Left hindlimb (tissue), 1 donor: ENCODE measurements around the gene TSEN54.
"Not testable (repeated sequence)": the region's sequence is repeated elsewhere in the genome, so short reads cannot be mapped to it uniquely, and the experiment has no call there.

Source experiments
- DNase-seq: peaks from one replicate; pipeline ENCODE4 v3.0.0-alpha.2; 2018

Gene TSEN54

DNA sequence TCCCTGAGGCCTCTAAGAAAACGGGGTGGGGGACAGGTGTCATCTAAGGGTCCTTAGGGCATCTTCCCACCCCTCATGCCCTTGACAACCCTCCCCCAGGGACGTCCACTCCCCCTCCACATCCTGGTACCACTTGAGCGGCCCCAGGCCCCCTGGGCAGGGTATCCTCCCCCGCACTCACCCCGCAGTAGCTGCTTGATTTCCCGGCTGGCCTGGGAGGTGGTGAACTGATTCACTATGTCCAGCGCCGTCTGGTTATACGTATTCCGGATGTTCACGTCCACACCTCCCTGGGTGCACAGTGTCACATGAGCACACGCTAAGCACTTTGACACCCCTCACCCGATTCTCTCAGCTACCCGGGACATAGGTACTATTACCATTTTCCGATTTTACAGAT lies 10.7 kb upstream of the TSEN54 start:
- no peak for DNase-seq

DNA sequence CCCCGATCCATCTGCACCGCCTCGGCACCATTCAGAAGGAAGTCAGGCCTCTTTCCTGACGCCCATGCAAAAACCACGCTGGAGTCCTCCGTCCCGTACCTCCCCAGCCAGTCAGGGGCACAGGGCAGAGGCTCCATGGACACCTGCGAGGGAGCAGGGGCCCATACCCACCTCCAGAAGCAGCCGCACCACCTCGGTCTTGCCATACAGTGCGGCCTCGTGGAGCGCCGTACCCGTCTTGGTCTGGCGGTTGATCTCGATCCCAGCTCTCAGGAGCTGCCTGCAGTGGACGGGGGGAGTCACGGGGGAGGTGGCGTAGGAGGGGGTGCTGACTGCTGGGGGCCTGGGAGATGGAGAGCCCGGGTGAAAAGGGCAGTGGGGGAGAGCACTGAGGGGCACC lies 10.2 kb upstream of the TSEN54 start:
- DNase-seq = no peak

GRCh38 chr17:75506888-75507287 lies 9.4 kb upstream of the TSEN54 start:
- DNase-seq = no peak

GRCh38 chr17:75507733-75508719 lies 8.3 kb upstream of the TSEN54 start:
- no peak for DNase-seq

DNA sequence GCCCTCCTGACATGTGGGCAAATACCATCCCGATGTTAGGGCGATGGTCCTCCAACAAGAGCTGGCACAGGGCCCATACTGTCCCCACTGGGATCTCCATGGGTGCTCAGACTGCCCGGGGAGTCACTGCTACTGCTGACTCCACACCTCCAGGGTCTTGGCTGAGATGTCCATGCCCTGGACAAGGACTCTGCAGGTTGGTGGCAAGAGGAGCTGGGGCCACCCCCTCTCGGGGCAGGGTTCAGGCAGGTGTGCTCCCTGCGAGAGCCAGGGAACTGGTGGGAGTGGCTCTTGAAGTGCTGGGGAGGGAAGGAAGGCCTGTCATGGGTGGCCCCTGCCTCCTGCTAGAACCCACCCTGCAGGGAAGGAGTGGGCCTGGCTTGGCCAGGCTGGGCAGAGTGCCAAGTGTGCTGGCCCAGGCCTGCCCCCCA lies 7.4 kb upstream of the TSEN54 start:
- no peak for DNase-seq

DNA sequence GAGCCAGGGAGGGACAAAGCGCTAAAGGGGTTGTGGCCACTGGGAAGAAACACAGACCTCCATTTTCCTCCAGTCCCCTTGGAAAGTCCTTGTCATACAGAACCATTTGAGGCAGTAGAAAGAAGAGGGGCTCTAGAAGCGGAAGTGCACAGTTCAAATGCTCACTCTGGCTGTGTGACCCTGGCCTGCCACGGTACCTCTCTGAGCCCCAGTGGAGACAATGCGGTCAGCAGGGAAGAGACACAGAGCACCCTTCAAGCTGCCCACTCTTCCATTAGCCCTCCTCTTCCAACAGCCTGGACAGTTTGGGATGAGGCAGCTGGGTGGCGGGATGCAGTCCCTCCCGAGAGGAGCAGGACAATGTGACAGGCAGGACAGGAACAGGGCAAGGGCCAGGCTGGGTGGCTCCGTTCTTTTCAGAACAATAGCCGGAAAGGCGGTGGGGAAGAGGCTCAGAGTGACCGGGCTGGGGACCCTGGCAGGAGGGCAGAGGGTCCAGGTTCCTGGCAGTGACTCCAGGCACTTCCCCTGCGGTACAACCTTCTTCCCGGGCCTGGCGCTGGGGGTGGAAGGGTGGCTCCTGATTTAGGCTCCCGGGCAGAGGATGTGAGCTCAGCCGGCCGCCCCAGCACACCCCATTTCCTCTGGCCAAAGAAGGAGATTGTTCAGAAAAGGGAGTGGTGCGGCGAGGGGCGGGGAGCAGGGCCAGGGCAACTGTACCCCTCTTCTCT lies 6.6 kb upstream of the TSEN54 start:
- peak; percentile 56 for DNase-seq

GRCh38 chr17:75511270-75511609 lies 5.1 kb upstream of the TSEN54 start:
- no peak for DNase-seq

DNA sequence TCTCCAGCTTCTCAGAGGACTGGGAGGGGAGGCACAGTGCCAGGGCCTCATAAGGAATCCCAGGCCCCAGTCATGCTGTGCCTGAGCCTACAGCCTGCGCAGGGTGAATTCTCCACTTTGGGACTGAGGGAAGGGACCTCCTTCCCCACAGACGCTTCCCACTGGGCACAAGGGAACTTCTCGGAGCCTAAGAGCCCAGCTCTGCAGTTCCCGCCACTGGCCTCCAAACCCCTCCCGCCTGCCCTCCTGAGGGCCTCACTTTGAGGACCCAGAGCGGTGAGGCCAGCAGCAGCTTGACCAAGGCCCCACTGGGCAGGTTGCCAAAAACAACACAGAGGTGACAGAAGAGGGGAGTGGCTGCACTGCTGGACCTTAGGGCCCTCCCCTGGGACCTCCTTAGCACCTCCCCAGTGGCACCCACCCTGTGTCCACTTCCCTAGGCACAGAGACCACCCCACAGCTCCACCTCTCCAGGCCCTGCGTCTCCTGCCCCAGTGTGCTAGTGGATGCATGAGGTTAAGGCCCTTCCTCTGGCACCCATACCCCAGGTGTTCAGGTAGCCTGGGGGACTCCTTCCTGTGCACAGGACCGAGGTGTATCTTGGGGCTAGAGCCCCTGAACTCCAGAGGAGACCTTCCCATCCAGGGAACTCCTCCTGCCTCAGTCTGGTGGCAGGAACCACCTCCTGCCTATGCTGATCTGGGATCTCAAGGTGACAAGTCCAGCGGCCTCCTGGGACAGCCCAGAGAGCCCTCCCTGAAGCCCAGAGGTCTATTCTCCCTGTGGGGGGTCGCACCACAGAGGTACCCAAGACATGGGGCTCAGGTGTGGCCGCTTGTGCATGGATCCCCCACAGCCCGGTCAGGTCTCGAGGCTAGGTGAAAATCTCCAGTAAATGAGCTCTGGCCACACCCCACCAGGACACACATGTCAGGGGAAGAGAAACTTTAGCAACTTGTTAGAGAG lies 4.4 kb upstream of the TSEN54 start:
- DNase-seq = no peak

DNA sequence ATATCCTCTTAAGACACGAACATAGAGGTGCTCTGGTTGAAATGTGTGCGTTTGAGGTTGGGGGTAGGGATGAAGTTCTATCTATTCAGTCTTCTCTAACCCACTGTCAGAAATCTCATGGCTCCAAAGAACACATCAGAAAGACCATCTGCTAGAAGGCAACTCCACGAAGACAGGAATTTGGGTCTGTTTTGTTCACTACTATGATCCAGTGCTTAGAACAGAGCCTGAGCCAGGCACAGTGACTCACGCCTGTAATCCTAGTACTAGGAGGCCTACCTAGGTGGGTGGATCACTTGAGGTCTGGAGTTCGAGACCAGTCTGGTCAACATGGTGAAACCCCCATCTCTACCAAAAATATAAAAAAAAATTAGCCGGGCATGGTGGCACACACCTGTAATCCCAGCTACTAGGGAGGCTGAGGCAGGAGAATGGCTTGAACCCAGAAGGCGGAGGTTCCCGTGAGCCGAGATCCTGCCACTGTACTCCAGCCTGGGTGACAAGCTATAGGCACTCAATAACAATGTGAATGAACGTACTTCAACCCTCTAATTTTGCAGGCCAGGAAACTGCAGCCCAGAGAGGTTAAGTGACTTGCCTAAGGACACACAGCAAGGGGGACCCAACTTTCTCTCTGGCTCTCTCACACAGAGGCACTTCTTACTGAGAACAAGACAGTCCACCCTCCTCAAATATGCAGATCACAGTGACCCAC lies 3.2 kb upstream of the TSEN54 start:
- DNase-seq = no peak

- no peak for DNase-seq
Observed at GRCh38 chr17:75513641-75514000, 2.7 kb upstream of the TSEN54 start.

GRCh38 chr17:75514299-75514918 lies 1.9 kb upstream of the TSEN54 start:
- no peak for DNase-seq

DNA sequence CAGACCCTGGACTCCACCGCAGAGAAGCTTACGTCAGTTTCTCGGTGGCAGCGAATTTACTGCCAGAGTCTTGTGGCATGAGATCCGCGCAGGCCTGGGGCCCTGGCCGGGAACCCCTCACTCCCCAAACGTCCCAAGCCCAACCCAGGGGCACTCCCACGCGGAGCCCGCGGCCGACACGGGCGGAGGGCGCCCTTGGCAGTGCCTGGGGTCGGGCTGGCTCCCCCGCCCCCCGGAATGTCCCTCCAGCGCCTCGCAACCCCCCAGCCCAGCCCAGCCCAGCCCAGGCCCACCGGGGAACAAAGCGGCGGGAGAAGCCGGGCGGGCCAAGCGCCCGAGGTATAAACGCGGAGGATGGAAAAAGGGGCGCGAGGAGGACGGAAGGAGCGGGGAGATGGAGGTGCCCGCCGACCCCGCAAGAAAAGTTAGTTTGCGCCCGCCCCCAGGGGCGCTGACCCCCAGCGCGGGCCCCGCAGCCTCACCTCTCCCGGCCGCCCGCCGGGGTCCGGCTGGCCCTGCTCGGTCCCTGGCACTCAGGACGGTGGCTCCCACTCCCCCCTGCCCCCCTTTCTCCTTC lies 1.3 kb upstream of the TSEN54 start:
- no peak for DNase-seq

DNA sequence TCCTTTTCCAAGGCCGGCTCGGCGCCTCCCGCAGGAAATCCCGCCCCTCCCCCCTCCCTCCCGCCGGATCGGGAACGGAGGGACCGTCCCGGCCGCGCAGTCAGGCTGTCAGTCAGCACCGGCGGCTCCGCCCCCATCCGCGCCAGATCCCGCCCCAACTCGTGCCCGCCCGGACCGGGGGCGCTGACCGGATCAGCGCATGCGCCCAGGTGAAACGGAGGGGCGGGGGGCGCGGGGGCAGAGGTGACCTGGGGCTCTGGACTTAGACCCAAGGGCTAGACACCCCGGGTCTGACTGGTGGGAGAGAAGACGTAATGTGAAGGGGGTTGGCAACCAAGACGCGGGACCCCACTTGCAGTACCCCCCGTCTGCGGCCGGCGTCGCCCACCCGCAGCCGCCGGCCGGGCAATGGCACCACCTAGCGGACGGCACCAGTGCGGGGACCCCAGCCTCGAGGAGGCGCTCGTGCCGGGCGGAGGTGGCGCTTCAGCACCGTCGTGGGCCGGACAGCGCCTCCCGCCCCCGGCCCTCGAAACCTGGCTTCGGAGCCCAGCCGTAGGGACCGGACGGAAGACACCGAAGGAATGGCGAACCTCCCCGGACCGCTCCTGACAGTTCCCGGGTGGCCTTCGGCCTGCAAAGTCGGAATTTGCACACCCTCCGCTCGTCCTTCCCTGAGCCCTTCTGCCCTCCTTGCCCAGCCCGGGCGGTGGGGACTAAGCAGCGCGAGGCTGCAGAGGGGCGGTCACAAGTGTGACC lies 653 bp upstream of the TSEN54 start, which contains the start of gene CASKIN2:
Gene CASKIN2 (minus strand): TSS at position 42 of the 759 bp plus-strand sequence. CDS start 1,733 bp downstream, outside the sequence.
- DNase-seq = peak; percentile 98

GRCh38 chr17:75516619-75517296 lies 430 bp downstream of the TSEN54 start:
- peak; percentile 61 for DNase-seq

GRCh38 chr17:75517297-75517865 lies 1.1 kb downstream of the TSEN54 start:
- no peak for DNase-seq

GRCh38 chr17:75518201-75518600 lies 1.9 kb downstream of the TSEN54 start:
- DNase-seq = no peak

- DNase-seq = no peak
Observed at GRCh38 chr17:75518983-75519537, 2.7 kb downstream of the TSEN54 start.

- DNase-seq = not testable (repeated sequence)
Observed at GRCh38 chr17:75520413-75520812, 4.1 kb downstream of the TSEN54 start.

DNA sequence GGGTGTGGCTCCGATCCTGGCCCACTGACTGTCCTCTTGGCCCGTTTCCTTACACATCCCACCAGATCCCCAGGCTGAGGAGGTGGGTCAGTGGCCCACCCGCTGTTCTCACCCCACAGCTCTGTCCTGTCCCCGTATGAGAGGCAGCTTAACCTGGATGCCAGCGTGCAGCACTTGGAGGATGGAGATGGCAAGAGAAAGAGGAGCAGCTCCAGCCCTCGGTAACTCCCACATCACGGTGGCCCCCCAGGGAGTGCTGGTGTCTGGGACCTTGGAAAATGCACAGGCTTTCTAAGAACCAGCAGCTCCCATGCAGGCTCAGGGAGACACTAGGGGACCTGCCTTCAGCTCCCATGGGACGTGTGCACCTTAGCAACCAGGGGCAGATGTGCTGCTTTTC lies 5.0 kb downstream of the TSEN54 start:
- DNase-seq = no peak
